ENCODE measurements around the gene ESPL1. TPM values are rescaled to one million over a fixed set of nuclear protein-coding genes. Genes with fewer than 3 reads are reported as not detected.
A peak's percentile ranks its signal among the peaks of the same experiment; 100 is the strongest.

Gene ESPL1
- total and polyA plus RNA-seq, 2 of the 13 experiments (the other 11 are each of a cell fraction or from before 2014, with no cell fraction given): 5.8 to 11.5 TPM

- TF ChIP-seq, protein P1, sequence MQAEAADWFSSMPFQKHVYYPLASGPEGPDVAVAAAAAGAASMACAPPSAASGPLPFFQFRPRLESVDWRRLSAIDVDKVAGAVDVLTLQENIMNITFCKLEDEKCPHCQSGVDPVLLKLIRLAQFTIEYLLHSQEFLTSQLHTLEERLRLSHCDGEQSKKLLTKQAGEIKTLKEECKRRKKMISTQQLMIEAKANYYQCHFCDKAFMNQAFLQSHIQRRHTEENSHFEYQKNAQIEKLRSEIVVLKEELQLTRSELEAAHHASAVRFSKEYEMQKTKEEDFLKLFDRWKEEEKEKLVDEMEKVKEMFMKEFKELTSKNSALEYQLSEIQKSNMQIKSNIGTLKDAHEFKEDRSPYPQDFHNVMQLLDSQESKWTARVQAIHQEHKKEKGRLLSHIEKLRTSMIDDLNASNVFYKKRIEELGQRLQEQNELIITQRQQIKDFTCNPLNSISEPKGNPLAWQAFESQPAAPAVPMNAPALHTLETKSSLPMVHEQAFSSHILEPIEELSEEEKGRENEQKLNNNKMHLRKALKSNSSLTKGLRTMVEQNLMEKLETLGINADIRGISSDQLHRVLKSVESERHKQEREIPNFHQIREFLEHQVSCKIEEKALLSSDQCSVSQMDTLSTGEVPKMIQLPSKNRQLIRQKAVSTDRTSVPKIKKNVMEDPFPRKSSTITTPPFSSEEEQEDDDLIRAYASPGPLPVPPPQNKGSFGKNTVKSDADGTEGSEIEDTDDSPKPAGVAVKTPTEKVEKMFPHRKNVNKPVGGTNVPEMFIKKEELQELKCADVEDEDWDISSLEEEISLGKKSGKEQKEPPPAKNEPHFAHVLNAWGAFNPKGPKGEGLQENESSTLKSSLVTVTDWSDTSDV (CRISPR knock-in tag; IDR thresholded peaks at IDR 0.05): peak; percentile 52; the same call in 1 of the 2 replicates
- TF ChIP-seq SNAPC4 (CRISPR knock-in tag; IDR thresholded peaks at IDR 0.05) (no peak), ZFP1 (CRISPR knock-in tag; IDR thresholded peaks at IDR 0.05) (no peak), ZFP36L1 (CRISPR knock-in tag; IDR thresholded peaks at IDR 0.05) (no peak), NFIB (CRISPR knock-in tag; IDR thresholded peaks at IDR 0.05; ENCODE audit: borderline replicate concordance) (0 out of 2 replicates have a peak, but pooled peaks have one; percentile 31), POGZ (CRISPR knock-in tag; IDR thresholded peaks at IDR 0.05) (no peak), KLF12 (CRISPR knock-in tag; IDR thresholded peaks at IDR 0.05; ENCODE audit: borderline replicate concordance) (no peak), ZNF788 (CRISPR knock-in tag; IDR thresholded peaks at IDR 0.05; ENCODE audit: borderline replicate concordance) (peak; percentile 25; the same call in 1 of the 2 replicates), FOXC1 (CRISPR knock-in tag; IDR thresholded peaks at IDR 0.05; ENCODE audit: borderline replicate concordance) (0 out of 2 replicates have a peak, but pooled peaks have one; percentile 29), TCF7L2 (IDR thresholded peaks at IDR 0.05; ENCODE audit: low read depth, low read length) (no peak)
- TF ChIP-seq, protein P2, sequence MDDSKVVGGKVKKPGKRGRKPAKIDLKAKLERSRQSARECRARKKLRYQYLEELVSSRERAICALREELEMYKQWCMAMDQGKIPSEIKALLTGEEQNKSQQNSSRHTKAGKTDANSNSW (CRISPR knock-in tag; IDR thresholded peaks at IDR 0.05; ENCODE audit: borderline replicate concordance): no peak
- TF ChIP-seq, protein P3, sequence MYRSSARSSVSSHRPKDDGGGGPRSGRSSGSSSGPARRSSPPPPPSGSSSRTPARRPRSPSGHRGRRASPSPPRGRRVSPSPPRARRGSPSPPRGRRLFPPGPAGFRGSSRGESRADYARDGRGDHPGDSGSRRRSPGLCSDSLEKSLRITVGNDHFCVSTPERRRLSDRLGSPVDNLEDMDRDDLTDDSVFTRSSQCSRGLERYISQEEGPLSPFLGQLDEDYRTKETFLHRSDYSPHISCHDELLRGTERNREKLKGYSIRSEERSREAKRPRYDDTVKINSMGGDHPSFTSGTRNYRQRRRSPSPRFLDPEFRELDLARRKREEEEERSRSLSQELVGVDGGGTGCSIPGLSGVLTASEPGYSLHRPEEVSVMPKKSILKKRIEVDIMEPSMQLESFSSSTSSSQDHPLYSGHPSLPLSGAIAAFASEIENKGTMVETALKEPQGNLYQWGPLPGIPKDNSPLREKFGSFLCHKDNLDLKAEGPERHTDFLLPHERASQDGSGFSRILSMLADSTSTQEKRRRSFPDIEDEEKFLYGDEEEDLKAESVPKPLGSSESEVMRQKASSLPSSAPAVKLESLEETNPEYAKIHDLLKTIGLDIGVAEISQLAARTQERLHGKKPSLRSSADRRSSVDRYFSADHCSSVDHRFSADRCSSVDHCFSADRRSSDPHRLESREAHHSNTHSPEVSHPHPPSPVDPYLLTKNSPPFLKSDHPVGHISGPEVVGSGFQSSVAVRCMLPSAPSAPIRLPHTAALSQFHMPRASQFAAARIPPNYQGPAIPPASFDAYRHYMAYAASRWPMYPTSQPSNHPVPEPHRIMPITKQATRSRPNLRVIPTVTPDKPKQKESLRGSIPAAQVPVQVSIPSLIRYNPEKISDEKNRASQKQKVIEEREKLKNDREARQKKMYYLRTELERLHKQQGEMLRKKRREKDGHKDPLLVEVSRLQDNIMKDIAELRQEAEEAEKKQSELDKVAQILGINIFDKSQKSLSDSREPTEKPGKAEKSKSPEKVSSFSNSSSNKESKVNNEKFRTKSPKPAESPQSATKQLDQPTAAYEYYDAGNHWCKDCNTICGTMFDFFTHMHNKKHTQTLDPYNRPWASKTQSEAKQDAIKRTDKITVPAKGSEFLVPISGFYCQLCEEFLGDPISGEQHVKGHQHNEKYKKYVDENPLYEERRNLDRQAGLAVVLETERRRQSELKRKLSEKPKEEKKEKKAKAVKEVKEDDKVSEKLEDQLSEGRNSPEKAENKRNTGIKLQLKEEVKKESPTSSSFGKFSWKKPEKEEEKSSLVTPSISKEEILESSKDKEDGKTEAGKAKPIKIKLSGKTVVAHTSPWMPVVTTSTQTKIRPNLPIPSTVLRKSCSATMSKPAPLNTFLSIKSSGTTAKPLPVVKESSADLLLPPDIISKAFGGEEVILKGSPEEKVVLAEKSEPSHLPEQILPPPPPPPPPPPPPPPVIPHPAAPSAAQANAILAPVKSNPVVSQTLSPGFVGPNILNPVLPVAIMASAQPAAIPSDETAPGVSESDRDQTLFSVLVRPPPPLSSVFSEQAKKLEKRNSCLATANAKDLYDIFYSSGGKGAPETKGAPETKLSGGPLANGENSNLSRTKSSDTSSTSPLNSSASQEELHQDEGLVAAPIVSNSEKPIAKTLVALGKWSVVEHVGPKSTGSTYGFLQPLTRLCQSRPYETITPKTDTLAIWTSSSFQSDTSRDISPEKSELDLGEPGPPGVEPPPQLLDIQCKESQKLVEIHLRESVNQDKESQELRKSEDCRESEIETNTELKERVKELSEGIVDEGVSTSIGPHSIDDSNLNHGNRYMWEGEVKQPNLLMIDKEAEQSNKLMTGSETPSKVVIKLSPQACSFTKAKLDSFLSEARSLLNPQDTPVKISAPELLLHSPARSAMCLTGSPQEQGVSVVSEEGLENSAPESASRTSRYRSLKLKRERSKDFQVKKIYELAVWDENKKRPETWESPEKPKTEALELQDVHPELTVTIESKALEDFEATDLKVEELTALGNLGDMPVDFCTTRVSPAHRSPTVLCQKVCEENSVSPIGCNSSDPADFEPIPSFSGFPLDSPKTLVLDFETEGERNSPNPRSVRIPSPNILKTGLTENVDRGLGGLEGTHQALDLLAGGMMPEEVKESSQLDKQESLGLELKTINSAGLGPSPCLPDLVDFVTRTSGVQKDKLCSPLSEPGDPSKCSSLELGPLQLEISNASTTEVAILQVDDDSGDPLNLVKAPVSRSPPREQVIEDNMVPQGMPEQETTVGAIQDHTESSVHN (CRISPR knock-in tag; IDR thresholded peaks at IDR 0.05): no peak
Observed at GRCh38 chr12:53219292-53219955, 48.7 kb upstream of the ESPL1 start (continued).

Data from HepG2 (cell line).